HL-60 (cell line): ENCODE measurements around the gene MYO5B.

Experiments
- DNase-seq, 2 experiments: peaks; one replicate each; pipeline ENCODE4 v3.0.0-alpha.2; 2010 to 2020; ENCODE audit warnings: low read depth in 1 of 2, low spot score in 1 of 2
- H3K27ac ChIP-seq: fragments of 250-450 bp; sonication (Bioruptor Pico); replicated peaks from 2 replicates; pipeline ENCODE4 v1.5.1; 2020; ENCODE audit warnings: mild to moderate bottlenecking, moderate library complexity
- H3K27me3 ChIP-seq: fragments of 250-450 bp; sonication (Bioruptor Pico); 2 replicates; pipeline ENCODE4 v1.5.1; 2021; ENCODE audit warnings: mild to moderate bottlenecking, moderate library complexity; ENCODE audit not compliant: insufficient read depth, poor library complexity, severe bottlenecking
- H3K4me3 ChIP-seq: replicated peaks from 2 replicates; pipeline ENCODE4 v1.5.1; 2011; ENCODE audit warnings: mild to moderate bottlenecking, control low read depth, low read length; ENCODE audit not compliant: insufficient read depth
- GABPA ChIP-seq: IDR thresholded peaks from 2 replicates; pipeline ENCODE4 v1.6.1; 2012; ENCODE audit warnings: low read depth
- POLR2AphosphoS5 ChIP-seq: IDR thresholded peaks from 2 replicates; pipeline ENCODE4 v1.6.1; 2012; ENCODE audit warnings: low read depth
- SPI1 ChIP-seq: IDR thresholded peaks from 2 replicates; pipeline ENCODE4 v1.6.1; 2012; ENCODE audit warnings: low read depth, mild to moderate bottlenecking, borderline replicate concordance
- TF ChIP-seq, protein P1 (sequence below): IDR thresholded peaks from one replicate; pipeline ENCODE4 v1.5.1; 2011; ENCODE audit warnings: low read length, control low read depth, inconsistent platforms; ENCODE audit not compliant: insufficient read depth
- TF ChIP-seq, protein P2 (sequence below): IDR thresholded peaks from 2 replicates; pipeline ENCODE4 v1.6.1; 2012; ENCODE audit warnings: low read depth; ENCODE audit not compliant: insufficient replicate concordance

Gene MYO5B

GRCh38 chr18:50187659-50188058, 7.3 kb downstream of the MYO5B start:
- Histone ChIP-seq H3K27ac (no peak overlapping the region), H3K4me3 (no peak overlapping the region), H3K27me3 (peaks cover 35% of the 10 kb centered on the region)
- TF ChIP-seq POLR2AphosphoS5: no peak
- TF ChIP-seq, protein P1, sequence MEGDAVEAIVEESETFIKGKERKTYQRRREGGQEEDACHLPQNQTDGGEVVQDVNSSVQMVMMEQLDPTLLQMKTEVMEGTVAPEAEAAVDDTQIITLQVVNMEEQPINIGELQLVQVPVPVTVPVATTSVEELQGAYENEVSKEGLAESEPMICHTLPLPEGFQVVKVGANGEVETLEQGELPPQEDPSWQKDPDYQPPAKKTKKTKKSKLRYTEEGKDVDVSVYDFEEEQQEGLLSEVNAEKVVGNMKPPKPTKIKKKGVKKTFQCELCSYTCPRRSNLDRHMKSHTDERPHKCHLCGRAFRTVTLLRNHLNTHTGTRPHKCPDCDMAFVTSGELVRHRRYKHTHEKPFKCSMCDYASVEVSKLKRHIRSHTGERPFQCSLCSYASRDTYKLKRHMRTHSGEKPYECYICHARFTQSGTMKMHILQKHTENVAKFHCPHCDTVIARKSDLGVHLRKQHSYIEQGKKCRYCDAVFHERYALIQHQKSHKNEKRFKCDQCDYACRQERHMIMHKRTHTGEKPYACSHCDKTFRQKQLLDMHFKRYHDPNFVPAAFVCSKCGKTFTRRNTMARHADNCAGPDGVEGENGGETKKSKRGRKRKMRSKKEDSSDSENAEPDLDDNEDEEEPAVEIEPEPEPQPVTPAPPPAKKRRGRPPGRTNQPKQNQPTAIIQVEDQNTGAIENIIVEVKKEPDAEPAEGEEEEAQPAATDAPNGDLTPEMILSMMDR: no peak
- TF ChIP-seq, protein P2, sequence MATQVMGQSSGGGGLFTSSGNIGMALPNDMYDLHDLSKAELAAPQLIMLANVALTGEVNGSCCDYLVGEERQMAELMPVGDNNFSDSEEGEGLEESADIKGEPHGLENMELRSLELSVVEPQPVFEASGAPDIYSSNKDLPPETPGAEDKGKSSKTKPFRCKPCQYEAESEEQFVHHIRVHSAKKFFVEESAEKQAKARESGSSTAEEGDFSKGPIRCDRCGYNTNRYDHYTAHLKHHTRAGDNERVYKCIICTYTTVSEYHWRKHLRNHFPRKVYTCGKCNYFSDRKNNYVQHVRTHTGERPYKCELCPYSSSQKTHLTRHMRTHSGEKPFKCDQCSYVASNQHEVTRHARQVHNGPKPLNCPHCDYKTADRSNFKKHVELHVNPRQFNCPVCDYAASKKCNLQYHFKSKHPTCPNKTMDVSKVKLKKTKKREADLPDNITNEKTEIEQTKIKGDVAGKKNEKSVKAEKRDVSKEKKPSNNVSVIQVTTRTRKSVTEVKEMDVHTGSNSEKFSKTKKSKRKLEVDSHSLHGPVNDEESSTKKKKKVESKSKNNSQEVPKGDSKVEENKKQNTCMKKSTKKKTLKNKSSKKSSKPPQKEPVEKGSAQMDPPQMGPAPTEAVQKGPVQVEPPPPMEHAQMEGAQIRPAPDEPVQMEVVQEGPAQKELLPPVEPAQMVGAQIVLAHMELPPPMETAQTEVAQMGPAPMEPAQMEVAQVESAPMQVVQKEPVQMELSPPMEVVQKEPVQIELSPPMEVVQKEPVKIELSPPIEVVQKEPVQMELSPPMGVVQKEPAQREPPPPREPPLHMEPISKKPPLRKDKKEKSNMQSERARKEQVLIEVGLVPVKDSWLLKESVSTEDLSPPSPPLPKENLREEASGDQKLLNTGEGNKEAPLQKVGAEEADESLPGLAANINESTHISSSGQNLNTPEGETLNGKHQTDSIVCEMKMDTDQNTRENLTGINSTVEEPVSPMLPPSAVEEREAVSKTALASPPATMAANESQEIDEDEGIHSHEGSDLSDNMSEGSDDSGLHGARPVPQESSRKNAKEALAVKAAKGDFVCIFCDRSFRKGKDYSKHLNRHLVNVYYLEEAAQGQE: no peak
- TF ChIP-seq GABPA: no peak
- no peak for TF ChIP-seq SPI1
- no peak for DNase-seq

- peaks cover 31% of the 10 kb centered on the region for H3K27me3 ChIP-seq
- no peak overlapping the region for H3K27ac ChIP-seq
- no peak overlapping the region for H3K4me3 ChIP-seq
- DNase-seq: no peak
- peak; percentile 21; the same call in 1 of the 2 replicates for TF ChIP-seq SPI1
- TF ChIP-seq, protein P1: no peak
Measured at GRCh38 chr18:50186385-50186784, 8.6 kb downstream of the MYO5B start.

GRCh38 chr18:50183556-50183955, 11.4 kb downstream of the MYO5B start:
- H3K27ac ChIP-seq: no peak overlapping the region
- peaks cover 15% of the 10 kb centered on the region for H3K27me3 ChIP-seq
- no peak for TF ChIP-seq SPI1
- no peak overlapping the region for H3K4me3 ChIP-seq
- DNase-seq: no peak

DNA sequence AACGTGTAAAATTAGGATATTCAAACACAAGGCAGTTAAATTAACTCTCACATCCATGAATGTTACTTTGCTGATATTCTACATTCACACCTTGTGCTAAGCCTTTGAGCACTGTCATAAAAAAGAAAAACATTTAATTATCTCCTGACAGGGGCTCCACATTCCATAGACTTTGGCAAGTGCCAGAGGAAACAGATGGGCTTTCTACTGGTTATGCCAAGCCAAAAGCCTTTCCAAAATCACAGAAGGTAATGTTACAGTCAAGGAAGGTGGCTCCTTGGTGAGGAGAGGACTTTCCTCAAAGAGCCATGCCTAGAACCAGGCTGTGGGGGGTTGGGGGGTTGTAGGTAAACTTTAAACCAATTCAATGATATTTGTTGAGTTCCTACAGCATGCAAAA, 12.4 kb downstream of the MYO5B start:
- no peak overlapping the region for H3K27ac ChIP-seq
- no peak for DNase-seq
- peaks cover 10% of the 10 kb centered on the region for H3K27me3 ChIP-seq
- TF ChIP-seq, protein P2: no peak
- TF ChIP-seq, protein P1: no peak
- TF ChIP-seq POLR2AphosphoS5 (no peak), GABPA (no peak), SPI1 (no peak)
- H3K4me3 ChIP-seq: no peak overlapping the region
